Measurements from ENCODE around the gene C21orf91. TPM values are rescaled to one million over a fixed set of nuclear protein-coding genes. Genes with fewer than 3 reads are reported as not detected.

Gene C21orf91
- total RNA-seq, 1 donor from 2014 or later, result 6.5 TPM

DNA sequence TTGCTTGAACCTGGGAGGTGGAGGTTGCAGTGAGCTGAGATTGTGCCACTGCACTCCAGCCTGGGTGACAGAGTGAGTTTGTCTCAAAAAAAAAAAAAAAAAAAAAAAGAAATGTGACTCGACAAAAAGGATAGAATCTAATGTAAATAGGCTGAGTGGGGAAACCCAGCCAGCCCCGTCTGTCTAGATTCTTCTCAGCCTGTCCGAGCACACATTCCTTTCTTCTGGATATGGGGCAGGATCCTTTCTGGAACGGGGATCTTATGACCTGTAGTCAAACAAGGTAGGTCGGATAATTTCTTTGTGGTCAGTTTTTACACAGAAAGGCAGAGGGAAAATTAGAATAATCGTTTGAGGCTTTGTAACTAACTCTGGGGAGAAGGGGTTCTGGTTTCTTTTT is 74.1 kb downstream of the C21orf91 start:
- intact Hi-C loops (cut with DNase I), result no loop called here
- no peak for ATAC-seq
- no peak for DNase-seq (ENCODE audit: missing footprints)

GRCh38 chr21:17742940-17743592 is 76.1 kb downstream of the C21orf91 start:
- no peak for ATAC-seq
- intact Hi-C loops (cut with DNase I), result no loop called here

DNA sequence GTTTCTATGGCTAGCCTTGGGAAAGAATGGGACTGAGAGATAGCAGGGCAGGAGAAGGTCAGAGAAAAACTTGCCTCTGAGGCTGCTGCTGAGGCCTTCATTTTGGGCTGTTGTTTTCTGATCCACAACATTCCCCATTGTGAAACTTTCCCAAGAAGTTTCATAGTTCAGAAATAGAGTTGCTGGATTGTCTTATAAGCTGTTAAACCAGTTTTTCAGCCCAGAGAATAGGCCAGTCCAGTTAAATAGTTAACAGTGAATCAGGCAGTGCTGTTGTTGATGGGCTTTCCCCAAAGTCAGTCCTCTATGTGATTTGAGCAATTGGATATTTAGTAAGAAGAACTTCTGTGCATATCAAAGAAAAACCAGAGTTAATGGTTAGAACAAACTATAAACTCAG is 77.0 kb downstream of the C21orf91 start:
- intact Hi-C loops (cut with DNase I), result no loop called here
- DNase-seq (ENCODE audit: missing footprints) (no peak), ATAC-seq (no peak)

More at GRCh38 chr21:17742940-17743592, 76.1 kb downstream of the C21orf91 start:
- no peak for DNase-seq (ENCODE audit: missing footprints)

Other genes starting within 250 kb of the C21orf91 start
- gene BTG3, start 206.5 kb downstream of the C21orf91 start, total RNA-seq, result 4.9 TPM